Jurkat, Clone E6-1 (cell line): Measurements from ENCODE around the gene PRSS27.
"Not testable (repeated sequence)": the region's sequence is repeated elsewhere in the genome, so short reads cannot be mapped to it uniquely, and the experiment has no call there.

Experiments used
- DNase-seq: peaks from one replicate; pipeline ENCODE4 v3.0.0-alpha.2; 2011; ENCODE audit warnings: low read depth, low spot score
- H3K4me3 ChIP-seq: 2 replicates; pipeline ENCODE4 v1.5.1; 2011; ENCODE audit warnings: mild to moderate bottlenecking, low read length, control low read depth, moderate library complexity

Gene PRSS27

GRCh38 chr16:2702438-2702825, 17.6 kb downstream of the PRSS27 start:
- DNase-seq = no peak

GRCh38 chr16:2701713-2702437, 18.1 kb downstream of the PRSS27 start:
- no peak overlapping the region for H3K4me3 ChIP-seq
- no peak for DNase-seq

More at GRCh38 chr16:2702438-2702825, 17.6 kb downstream of the PRSS27 start:
- no peak overlapping the region for H3K4me3 ChIP-seq

- no peak overlapping the region for H3K4me3 ChIP-seq
- no peak for DNase-seq
Observed at GRCh38 chr16:2701272-2701671, 18.8 kb downstream of the PRSS27 start.

- DNase-seq = no peak
- no peak overlapping the region for H3K4me3 ChIP-seq
Observed at GRCh38 chr16:2700786-2701185, 19.2 kb downstream of the PRSS27 start.

- DNase-seq = no peak
- no peak overlapping the region for H3K4me3 ChIP-seq
Observed at GRCh38 chr16:2699791-2700600, 20.0 kb downstream of the PRSS27 start.

DNA sequence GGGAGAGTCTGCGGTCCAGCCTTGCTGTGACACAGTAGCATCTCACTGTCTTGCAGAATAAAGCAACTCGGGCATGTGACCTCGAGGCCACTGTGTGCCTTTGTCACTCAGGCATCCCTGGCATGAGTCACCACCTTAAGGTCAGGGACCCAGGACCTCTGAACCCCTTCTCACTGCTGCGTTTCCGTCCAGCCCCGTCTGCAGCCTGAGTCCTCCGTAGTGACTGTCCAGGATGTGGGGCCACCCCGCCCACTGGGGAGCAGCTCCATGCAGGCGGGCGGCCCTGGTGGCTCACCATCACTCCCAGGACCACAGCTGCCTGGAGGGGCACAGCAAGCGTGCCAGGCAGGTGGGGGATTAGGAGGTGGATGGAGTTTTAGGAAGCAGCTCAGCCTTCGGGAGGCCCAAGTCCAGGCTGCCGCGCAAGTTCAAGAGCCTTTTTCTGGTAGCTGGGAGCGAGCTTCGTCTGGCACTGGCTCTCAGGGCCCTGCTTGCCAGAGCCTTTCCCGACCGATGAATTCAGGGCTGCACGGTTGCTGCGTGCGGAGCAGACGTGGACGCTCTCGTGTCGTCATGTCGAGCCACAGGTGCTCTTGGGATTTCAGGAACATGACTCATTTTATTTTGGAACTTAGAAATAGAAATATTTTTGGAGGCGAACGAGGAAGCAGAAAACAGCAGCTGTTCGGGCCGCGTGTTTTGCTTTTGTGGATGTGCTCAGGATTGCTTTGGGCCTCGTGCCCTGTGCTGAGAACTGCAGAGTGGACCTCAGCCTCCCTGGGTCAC, 20.9 kb downstream of the PRSS27 start:
- no peak for DNase-seq
- no peak overlapping the region for H3K4me3 ChIP-seq

DNA sequence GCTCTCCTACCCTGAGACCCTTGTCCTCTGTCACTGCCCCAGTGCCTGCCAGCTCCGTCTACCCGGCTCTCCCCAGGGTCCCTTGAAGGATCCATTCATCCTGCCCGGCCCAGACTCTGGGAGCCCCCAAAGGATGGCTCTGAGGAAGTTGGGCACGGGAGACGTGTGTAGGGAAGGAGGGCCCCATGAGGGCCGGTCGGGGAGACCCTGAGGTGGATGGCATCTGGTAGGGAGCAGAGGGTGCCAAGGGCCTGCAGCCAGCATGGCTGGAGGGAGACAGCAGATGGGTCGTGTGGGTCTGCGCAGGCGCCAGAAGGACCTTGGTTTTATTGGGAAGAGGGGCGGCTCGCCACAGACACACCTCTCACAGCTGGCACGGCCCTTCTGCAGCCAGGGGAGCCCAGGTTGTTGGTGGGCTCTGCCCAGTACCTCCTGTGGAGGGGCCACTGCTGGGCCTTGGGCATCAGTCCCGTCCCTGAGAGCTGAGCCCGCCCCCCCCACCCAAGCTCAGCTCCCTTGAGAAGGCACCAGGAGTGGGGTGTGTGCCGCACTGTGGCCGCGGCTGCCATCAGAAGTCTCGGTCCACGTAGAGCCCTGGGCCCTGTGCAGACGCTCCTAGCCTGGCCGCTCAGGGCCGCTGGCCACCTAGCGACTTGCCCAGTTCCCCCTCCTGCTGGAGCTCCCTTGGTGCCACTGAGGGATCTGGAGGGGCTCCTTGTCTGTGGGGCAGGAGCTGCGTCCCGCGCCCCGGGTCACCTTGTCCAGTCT, 21.7 kb downstream of the PRSS27 start:
- DNase-seq = no peak
- H3K4me3 ChIP-seq = no peak overlapping the region

- no peak overlapping the region for H3K4me3 ChIP-seq
- no peak for DNase-seq
Observed at GRCh38 chr16:2697401-2697948, 22.5 kb downstream of the PRSS27 start.

GRCh38 chr16:2696601-2697250, 23.3 kb downstream of the PRSS27 start:
- DNase-seq, H3K4me3 ChIP-seq: not testable (repeated sequence)

GRCh38 chr16:2692948-2693651, 26.9 kb downstream of the PRSS27 start:
- DNase-seq = no peak
- no peak overlapping the region for H3K4me3 ChIP-seq

DNA sequence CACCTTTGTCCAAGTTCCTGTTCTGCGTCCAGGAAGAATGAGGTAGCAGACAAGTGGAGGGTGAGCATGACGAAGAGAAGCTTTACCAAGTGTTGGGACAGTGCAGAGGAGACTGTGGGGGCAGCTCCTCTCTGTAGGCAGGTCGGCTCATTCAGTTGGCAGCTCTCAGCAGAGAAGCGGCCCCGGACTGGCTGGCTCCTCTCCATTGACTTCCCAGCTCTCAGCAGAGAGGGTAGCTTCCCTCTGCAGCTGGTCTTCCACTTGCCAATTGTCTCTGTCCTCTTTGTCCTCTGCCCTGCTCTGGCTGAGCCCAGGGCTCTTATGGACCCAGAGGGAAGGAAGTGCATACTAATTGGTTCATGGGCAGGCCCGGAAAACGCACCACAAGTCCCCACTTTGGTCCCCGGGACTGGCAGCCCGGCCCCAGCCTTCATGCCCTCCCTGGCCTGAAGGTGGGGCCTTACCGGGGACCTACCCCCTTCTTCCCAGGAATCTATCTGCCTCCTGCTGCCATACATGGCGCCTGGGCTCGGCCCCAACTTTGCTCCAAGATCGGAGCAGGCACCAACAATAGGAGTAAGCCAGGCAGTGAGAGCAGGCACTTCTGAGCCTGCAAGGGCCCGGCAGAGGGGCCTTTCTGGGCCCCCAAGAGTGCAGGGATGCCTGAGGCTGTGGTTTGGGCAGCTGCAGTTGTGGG, 27.6 kb downstream of the PRSS27 start:
- H3K4me3 ChIP-seq = no peak overlapping the region
- DNase-seq = no peak

GRCh38 chr16:2691491-2692248, 28.4 kb downstream of the PRSS27 start:
- no peak for DNase-seq
- no peak overlapping the region for H3K4me3 ChIP-seq

GRCh38 chr16:2690852-2691251, 29.2 kb downstream of the PRSS27 start:
- DNase-seq = no peak

GRCh38 chr16:2689968-2690801, 29.8 kb downstream of the PRSS27 start:
- no peak for DNase-seq
- H3K4me3 ChIP-seq = no peak overlapping the region

More at GRCh38 chr16:2690852-2691251, 29.2 kb downstream of the PRSS27 start:
- no peak overlapping the region for H3K4me3 ChIP-seq

- not testable (repeated sequence) for DNase-seq, H3K4me3 ChIP-seq
Observed at GRCh38 chr16:2689422-2689821, 30.6 kb downstream of the PRSS27 start.
